Epithelial cell of prostate (primary cell): ENCODE results near the gene ARHGAP24.
A peak's percentile ranks its signal among the peaks of the same experiment; 100 is the strongest.

Experiments used
- DNase-seq: peaks from one replicate; pipeline ENCODE4 v3.0.0-alpha.2; 2011; ENCODE audit warnings: low read depth, low spot score
- H3K27ac ChIP-seq: fragments of 450-650 bp; 2 replicates; pipeline ENCODE4 v1.5.1; 2017; ENCODE audit warnings: mild to moderate bottlenecking

The ARHGAP24 gene

GRCh38 chr4:85474818-85475630 is at the start of gene ARHGAP24:
Gene ARHGAP24, plus strand, starts transcription at chr4:85475150.
- peak within 1 kb of the TSS; percentile 62 for H3K27ac ChIP-seq
- DNase-seq: peak; percentile 70

GRCh38 chr4:85426366-85426765 is 48.6 kb upstream of the ARHGAP24 start:
- no peak for DNase-seq
- H3K27ac ChIP-seq: no peak overlapping the region

- no peak for DNase-seq
- no peak overlapping the region for H3K27ac ChIP-seq
These were observed 47.8 kb upstream of the ARHGAP24 start for GRCh38 chr4:85427123-85427522.

GRCh38 chr4:85430226-85430625 is 44.7 kb upstream of the ARHGAP24 start:
- no peak for DNase-seq
- H3K27ac ChIP-seq: no peak overlapping the region

GRCh38 chr4:85430697-85431096 is 44.3 kb upstream of the ARHGAP24 start:
- H3K27ac ChIP-seq: no peak overlapping the region
- no peak for DNase-seq

GRCh38 chr4:85431156-85431555 is 43.8 kb upstream of the ARHGAP24 start:
- DNase-seq: no peak

GRCh38 chr4:85431881-85432485 is 43.0 kb upstream of the ARHGAP24 start:
- no peak overlapping the region for H3K27ac ChIP-seq
- DNase-seq: no peak

More at GRCh38 chr4:85431156-85431555, 43.8 kb upstream of the ARHGAP24 start:
- no peak overlapping the region for H3K27ac ChIP-seq

GRCh38 chr4:85445050-85445639 is 29.8 kb upstream of the ARHGAP24 start:
- DNase-seq: no peak
- no peak overlapping the region for H3K27ac ChIP-seq

GRCh38 chr4:85446141-85446861 is 28.6 kb upstream of the ARHGAP24 start:
- no peak overlapping the region for H3K27ac ChIP-seq
- no peak for DNase-seq

- DNase-seq: no peak
- H3K27ac ChIP-seq: no peak overlapping the region
These were observed 25.8 kb upstream of the ARHGAP24 start for GRCh38 chr4:85448906-85449890.

GRCh38 chr4:85452058-85452731 is 22.8 kb upstream of the ARHGAP24 start:
- DNase-seq: no peak
- H3K27ac ChIP-seq: no peak overlapping the region

GRCh38 chr4:85455942-85456341 is 19.0 kb upstream of the ARHGAP24 start:
- H3K27ac ChIP-seq: no peak overlapping the region
- no peak for DNase-seq

GRCh38 chr4:85457752-85458467 is 17.0 kb upstream of the ARHGAP24 start:
- DNase-seq: no peak
- H3K27ac ChIP-seq: no peak overlapping the region

GRCh38 chr4:85459736-85460135 is 15.2 kb upstream of the ARHGAP24 start:
- DNase-seq: no peak
- no peak overlapping the region for H3K27ac ChIP-seq

GRCh38 chr4:85474356-85474755 is 594 bp upstream of the ARHGAP24 start:
- no peak for DNase-seq
- H3K27ac ChIP-seq: peak overlapping the region; percentile 62

GRCh38 chr4:85475631-85476233 is 782 bp downstream of the ARHGAP24 start:
- peak overlapping the region; percentile 62 for H3K27ac ChIP-seq
- no peak for DNase-seq

GRCh38 chr4:85476381-85476780 is 1.4 kb downstream of the ARHGAP24 start:
- DNase-seq: no peak
- H3K27ac ChIP-seq: no peak overlapping the region

- H3K27ac ChIP-seq: no peak overlapping the region
- DNase-seq: no peak
These were observed 2.6 kb downstream of the ARHGAP24 start for GRCh38 chr4:85477534-85477933.
